H1 (cell line): ENCODE data around the gene KCNC3. TPM values are rescaled to one million over a fixed set of nuclear protein-coding genes. Genes with fewer than 3 reads are reported as not detected.

Experiments
- CTCF ChIA-PET: fragments of 300-600 bp; sonication (Branson Sonifier 250); formaldehyde crosslinking; loops from one replicate; lab custom pipeline; 2021; ENCODE audit not compliant: partially characterized antibody; lab: Charles Lee
- POLR2A ChIA-PET: fragments of 300-600 bp; sonication (Branson Sonifier 250); formaldehyde crosslinking; loops from one replicate; lab custom pipeline; 2021; ENCODE audit warnings: inconsistent platforms; ENCODE audit not compliant: partially characterized antibody; lab: Charles Lee
- DNase-seq, 2 experiments: peaks; one replicate each; pipeline versions ENCODE4 v3.0.0 to v3.0.0-alpha.2; 2010 to 2022; ENCODE audit warnings: low spot score in 2 of 2, low read depth in 1 of 2, mixed read lengths in 1 of 2
- FAIRE-seq: peaks from 2 replicates; lab custom pipeline; 2011; peaks lifted over from hg19 to GRCh38; lab: Jason Lieb, UNC
- H2AFZ ChIP-seq: 2 replicates; pipeline ENCODE4 v1.8.1; 2012; ENCODE audit warnings: low read length, inconsistent platforms
- H2AK5ac ChIP-seq: 2 replicates; pipeline ENCODE4 v1.6.1; 2013; ENCODE audit warnings: low read depth, low read length
- H2BK120ac ChIP-seq: replicated peaks from 2 replicates; pipeline ENCODE3; 2013; ENCODE audit warnings: low read depth, low read length, inconsistent platforms
- H2BK12ac ChIP-seq: 2 replicates; pipeline ENCODE4 v1.6.1; 2013; ENCODE audit warnings: low read depth, low read length
- H2BK15ac ChIP-seq: 2 replicates; pipeline ENCODE4 v1.6.1; 2013; ENCODE audit warnings: low read length
- H2BK20ac ChIP-seq: 2 replicates; pipeline ENCODE4 v1.6.1; 2013; ENCODE audit warnings: low read length
- H2BK5ac ChIP-seq: 2 replicates; pipeline ENCODE4 v1.6.1; 2013; ENCODE audit warnings: low read depth, low read length
- H3K14ac ChIP-seq: 2 replicates; pipeline ENCODE4 v1.6.1; 2013; ENCODE audit warnings: inconsistent platforms; ENCODE audit not compliant: insufficient read length
- H3K18ac ChIP-seq: 2 replicates; pipeline ENCODE4 v1.6.1; 2013; ENCODE audit warnings: low read length; ENCODE audit errors: extremely low read depth
- H3K23ac ChIP-seq: 2 replicates; pipeline ENCODE4 v1.6.1; 2013; ENCODE audit warnings: inconsistent platforms; ENCODE audit not compliant: insufficient read length
- H3K23me2 ChIP-seq: 2 replicates; pipeline ENCODE4 v1.6.1; 2013; ENCODE audit warnings: low read depth, low read length
- H3K27ac ChIP-seq: 2 replicates; pipeline ENCODE4 v1.6.1; 2011; ENCODE audit warnings: low read depth, low read length, inconsistent platforms
- H3K27me3 ChIP-seq, 4 experiments: replicated peaks in 1 of 4; 1 replicate in 1 of 4; 2 replicates in 3 of 4; pipeline versions ENCODE4 v1.6.1 to v1.8.1; 2011 to 2013; ENCODE audit warnings: low read length in 3 of 4, mild to moderate bottlenecking in 3 of 4, inconsistent platforms in 2 of 4, mixed read lengths in 2 of 4, moderate library complexity in 1 of 4; ENCODE audit not compliant: control insufficient read depth in 3 of 4, insufficient read depth in 3 of 4; ENCODE audit errors: extremely low read depth in 1 of 4
- H3K36me3 ChIP-seq, 4 experiments: 2 replicates each; pipeline versions ENCODE4 v1.6.1 to v1.8.1; 2011 to 2013; ENCODE audit warnings: mild to moderate bottlenecking in 4 of 4, low read length in 3 of 4, moderate library complexity in 2 of 4, control low read depth in 1 of 4, inconsistent platforms in 1 of 4; ENCODE audit not compliant: insufficient read depth in 4 of 4, control insufficient read depth in 2 of 4
- H3K4ac ChIP-seq: replicated peaks from 2 replicates; pipeline ENCODE3; 2013; ENCODE audit warnings: low read length, low read depth, mixed read lengths, inconsistent platforms; ENCODE audit not compliant: insufficient read length
- H3K4me1 ChIP-seq, 4 experiments: replicated peaks in 1 of 4; 1 replicate in 1 of 4; 2 replicates in 3 of 4; pipeline versions ENCODE4 v1.6.1 to v1.8.1; 2011 to 2013; ENCODE audit warnings: low read length in 3 of 4, inconsistent platforms in 2 of 4, mixed read lengths in 1 of 4; ENCODE audit not compliant: insufficient read depth in 4 of 4, control insufficient read depth in 3 of 4
- H3K4me2 ChIP-seq, 2 experiments: 2 replicates each; pipeline versions ENCODE4 v1.6.1 to v1.8.1; 2011 to 2013; ENCODE audit warnings: low read depth in 2 of 2, low read length in 2 of 2, control low read depth in 1 of 2, inconsistent platforms in 1 of 2, mild to moderate bottlenecking in 1 of 2; ENCODE audit not compliant: insufficient read depth in 1 of 2
- H3K4me3 ChIP-seq, 4 experiments: fragments of 200-600, 300-600 bp in 1 of 4; sonication (generic), shearing (Covaris generic), sonication (Bioruptor Twin) in 1 of 4; 2 replicates each; pipeline versions ENCODE4 v1.5.1 to v1.8.1; 2011 to 2016; ENCODE audit warnings: low read length in 4 of 4, low read depth in 3 of 4, control low read depth in 2 of 4, inconsistent platforms in 2 of 4, mild to moderate bottlenecking in 2 of 4, mixed read lengths in 1 of 4, moderate library complexity in 1 of 4; ENCODE audit not compliant: insufficient read depth in 2 of 4; ENCODE audit errors: extremely low read depth in 1 of 4
- H3K56ac ChIP-seq: replicated peaks from 2 replicates; pipeline ENCODE3; 2013; ENCODE audit warnings: low read depth, mild to moderate bottlenecking, mixed read lengths, low read length, inconsistent platforms; ENCODE audit not compliant: insufficient read length
- H3K79me1 ChIP-seq: 2 replicates; pipeline ENCODE4 v1.6.1; 2013; ENCODE audit warnings: low read depth, low read length, control low read depth
- H3K79me2 ChIP-seq, 2 experiments: 2 replicates each; pipeline versions ENCODE4 v1.6.1 to v1.8.1; 2012 to 2013; ENCODE audit warnings: low read length in 2 of 2, mild to moderate bottlenecking in 2 of 2, inconsistent platforms in 1 of 2; ENCODE audit not compliant: insufficient read depth in 2 of 2, control insufficient read depth in 1 of 2
- H3K9ac ChIP-seq, 4 experiments: replicated peaks in 1 of 4; 1 replicate in 1 of 4; 2 replicates in 3 of 4; pipeline versions ENCODE4 v1.6.1 to v1.8.1; 2011 to 2013; ENCODE audit warnings: low read depth in 3 of 4, low read length in 3 of 4, control low read depth in 2 of 4, mild to moderate bottlenecking in 2 of 4, moderate library complexity in 2 of 4, inconsistent platforms in 1 of 4; ENCODE audit errors: extremely low read depth in 1 of 4
- H3K9me3 ChIP-seq, 2 experiments: 2 replicates each; pipeline versions ENCODE4 v1.6.1 to v1.8.1; 2012 to 2013; ENCODE audit warnings: mild to moderate bottlenecking in 2 of 2, moderate library complexity in 2 of 2, control low read depth in 1 of 2, inconsistent platforms in 1 of 2, low read depth in 1 of 2, low read length in 1 of 2, mixed read lengths in 1 of 2; ENCODE audit not compliant: insufficient read depth in 2 of 2
- H4K20me1 ChIP-seq, 2 experiments: replicated peaks in 1 of 2; 2 replicates each; pipeline versions ENCODE3 to v1.8.1; 2011 to 2013; ENCODE audit warnings: inconsistent platforms in 2 of 2, low read length in 2 of 2, mild to moderate bottlenecking in 1 of 2; ENCODE audit not compliant: insufficient read depth in 2 of 2, control insufficient read depth in 1 of 2
- H4K5ac ChIP-seq: 2 replicates; pipeline ENCODE4 v1.6.1; 2013; ENCODE audit warnings: low read length, low read depth, mixed read lengths, inconsistent platforms; ENCODE audit not compliant: insufficient read length
- H4K8ac ChIP-seq: 2 replicates; pipeline ENCODE4 v1.8.0; 2013; ENCODE audit warnings: mild to moderate bottlenecking, moderate library complexity, low read length, inconsistent platforms; ENCODE audit not compliant: insufficient read depth; ENCODE audit errors: extremely low read depth
- H4K91ac ChIP-seq: replicated peaks from 2 replicates; pipeline ENCODE3; 2013; ENCODE audit warnings: low read length, mixed read lengths, inconsistent platforms; ENCODE audit not compliant: insufficient read length
- GABPA ChIP-seq: IDR thresholded peaks from 2 replicates; pipeline ENCODE4 v1.6.1; 2011; ENCODE audit warnings: mild to moderate bottlenecking, low read length, moderate library complexity, borderline replicate concordance; ENCODE audit not compliant: insufficient read depth
- KDM1A ChIP-seq: fragments of 200-600, 300-600 bp; sonication (generic); IDR thresholded peaks from 2 replicates; pipeline ENCODE4 v1.7.1; 2016; ENCODE audit warnings: mild to moderate bottlenecking, low read length, borderline replicate concordance
- SP1 ChIP-seq: IDR thresholded peaks from 2 replicates; pipeline ENCODE4 v1.6.1; 2011; ENCODE audit warnings: low read depth, low read length
- SUZ12 ChIP-seq: fragments of 200-600 bp; sonication (generic); IDR thresholded peaks from 2 replicates; pipeline ENCODE4 v1.6.1; 2012; ENCODE audit warnings: mild to moderate bottlenecking, inconsistent platforms, low read length, moderate library complexity, mixed read lengths
- WGBS, 2 experiments: shearing (Covaris generic) in 1 of 2; methylation state at CpG; one replicate each; pipeline versions ENCODE4 v1.1.6 to v1.1.7; 2013 to 2015; ENCODE audit warnings: low lambda C conversion rate in 2 of 2, mixed read lengths in 2 of 2, inconsistent platforms in 1 of 2, low coverage in 1 of 2, missing lambda C conversion rate in 1 of 2; ENCODE audit not compliant: insufficient replicate concordance in 2 of 2, insufficient coverage in 1 of 2, insufficient read length in 1 of 2; ENCODE audit errors: extremely low coverage in 1 of 2, missing lambda C conversion rate in 1 of 2; 5-methylcytosine and 5-hydroxymethylcytosine counted together
- polyA plus RNA-seq, 7 experiments: library from polyadenylated mRNA; depleted of rRNA in 3 of 7; stranded (reverse) in 5 of 7; unstranded in 2 of 7; fragments of >200 nt in 5 of 7; fragments of 200-250 nt in 2 of 7; gene quantifications; 1 replicate in 5 of 7; 2 replicates in 1 of 7; 4 replicates in 1 of 7; pipeline versions ENCODE4 v1.2.1 to v1.2.3, GENCODE V29; 2011 to 2013; ENCODE audit warnings: missing spikeins in 2 of 7, mixed read lengths in 2 of 7
- total RNA-seq: library from RNA; stranded (reverse); fragmentation: NEBNext Ultra II Directional; extraction: Animal tissue kit (Norgen Biotek cat#: 25700); gene quantifications from 2 replicates; pipeline ENCODE4 v1.2.1, GENCODE V29; 2021

Gene KCNC3
- total and polyA plus RNA-seq, 2 of the 8 experiments (the other 6 are each of a cell fraction or from before 2014, with no cell fraction given) = 3.9 to 7.2 TPM

DNA sequence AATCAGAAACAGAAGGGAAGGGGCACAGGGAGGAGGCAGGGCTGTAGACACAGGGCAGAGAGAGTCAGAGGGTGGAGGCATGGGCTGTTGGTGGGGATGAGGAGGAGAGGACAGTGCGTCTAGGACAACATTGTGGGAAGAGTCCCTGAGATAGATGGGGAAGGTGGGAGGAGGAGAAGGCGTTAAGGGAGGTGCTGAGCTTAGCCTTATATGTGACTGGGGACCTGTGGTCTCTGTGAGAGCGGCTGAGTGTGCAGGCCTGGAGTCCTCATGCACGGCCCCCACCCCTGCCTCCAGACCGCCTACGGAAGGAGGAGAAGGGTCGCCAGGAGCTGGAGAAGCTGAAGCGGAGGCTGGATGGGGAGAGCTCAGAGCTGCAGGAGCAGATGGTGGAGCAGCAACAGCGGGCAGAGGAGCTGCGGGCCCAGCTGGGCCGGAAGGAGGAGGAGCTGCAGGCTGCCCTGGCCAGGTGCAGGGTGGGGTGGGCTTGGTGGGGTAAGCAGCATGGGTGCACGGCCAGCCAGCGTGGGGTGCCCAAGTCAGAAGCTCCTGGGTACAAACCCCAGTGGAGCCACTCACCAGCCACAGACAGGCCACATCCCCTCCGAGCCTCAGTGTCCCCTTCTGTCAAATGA lies 56.8 kb downstream of the KCNC3 start:
- H3K4me3 ChIP-seq = no peak overlapping the region
- FAIRE-seq (no peak), DNase-seq (no peak)
- no peaks in the 10 kb centered on the region for H4K20me1 ChIP-seq
- no peaks in the 10 kb centered on the region for H3K79me2 ChIP-seq
- H4K8ac ChIP-seq = no peak overlapping the region; the same call in 1 of the 2 replicates
- H2BK12ac ChIP-seq = no peak overlapping the region
- no peak overlapping the region for H3K27ac ChIP-seq
- no peaks in the 10 kb centered on the region for H3K4me1 ChIP-seq
- H3K23me2 ChIP-seq = no peaks in the 10 kb centered on the region
- H2BK120ac ChIP-seq = no peak overlapping the region
- no peak overlapping the region for H3K56ac ChIP-seq
- H3K4ac ChIP-seq = no peak overlapping the region
- H3K9me3 ChIP-seq = no peaks in the 10 kb centered on the region
- H3K27me3 ChIP-seq = no peaks in the 10 kb centered on the region
- H2AFZ ChIP-seq = no peak overlapping the region
- H3K36me3 ChIP-seq = peaks cover 2 to 12% (median 6%) of the 10 kb centered on the region in 4 experiments; a peak in 5 of 8 replicates
- WGBS, 2 experiments = 90% methylated on average over 14 of the region's 14 CpGs; no CpG with 5 or more reads in 1 of the 2 experiments
- no peaks in the 10 kb centered on the region for H3K79me1 ChIP-seq
- H2AK5ac ChIP-seq = no peak overlapping the region
- no peak overlapping the region for H3K18ac ChIP-seq
- ChIA-PET CTCF (interaction anchor here (0.6 to 3.1 kb wide), 10 partner anchors 10 to 215 kb away, joined by 3 to 16 read pairs (median 4); no protein-coding TSS in a partner anchor), POLR2A (interaction anchor here (1.0 kb wide), 1 partner anchor 14 kb away, joined by 4 read pairs; no protein-coding TSS in a partner anchor)
- no peak overlapping the region for H4K91ac ChIP-seq
- no peak overlapping the region for H3K4me2 ChIP-seq
- no peak overlapping the region for H2BK20ac ChIP-seq
- no peak overlapping the region; the same call in 1 of the 2 replicates for H2BK5ac ChIP-seq
- H3K9ac ChIP-seq = no peak overlapping the region; a peak in 1 of 7 replicates
- H4K5ac ChIP-seq = no peak overlapping the region
- no peak overlapping the region for H2BK15ac ChIP-seq
- no peak for TF ChIP-seq SP1
- no peak for TF ChIP-seq GABPA
- TF ChIP-seq KDM1A = no peak
- TF ChIP-seq SUZ12 = no peak
- TF ChIP-seq, all 59 proteins: peak for 0
- Histone ChIP-seq H3K14ac (no peak overlapping the region), H3K23ac (no peak overlapping the region)
